ENCODE results near the gene EVC.
A peak's percentile ranks its signal among the peaks of the same experiment; 100 is the strongest.

EVC gene

DNA sequence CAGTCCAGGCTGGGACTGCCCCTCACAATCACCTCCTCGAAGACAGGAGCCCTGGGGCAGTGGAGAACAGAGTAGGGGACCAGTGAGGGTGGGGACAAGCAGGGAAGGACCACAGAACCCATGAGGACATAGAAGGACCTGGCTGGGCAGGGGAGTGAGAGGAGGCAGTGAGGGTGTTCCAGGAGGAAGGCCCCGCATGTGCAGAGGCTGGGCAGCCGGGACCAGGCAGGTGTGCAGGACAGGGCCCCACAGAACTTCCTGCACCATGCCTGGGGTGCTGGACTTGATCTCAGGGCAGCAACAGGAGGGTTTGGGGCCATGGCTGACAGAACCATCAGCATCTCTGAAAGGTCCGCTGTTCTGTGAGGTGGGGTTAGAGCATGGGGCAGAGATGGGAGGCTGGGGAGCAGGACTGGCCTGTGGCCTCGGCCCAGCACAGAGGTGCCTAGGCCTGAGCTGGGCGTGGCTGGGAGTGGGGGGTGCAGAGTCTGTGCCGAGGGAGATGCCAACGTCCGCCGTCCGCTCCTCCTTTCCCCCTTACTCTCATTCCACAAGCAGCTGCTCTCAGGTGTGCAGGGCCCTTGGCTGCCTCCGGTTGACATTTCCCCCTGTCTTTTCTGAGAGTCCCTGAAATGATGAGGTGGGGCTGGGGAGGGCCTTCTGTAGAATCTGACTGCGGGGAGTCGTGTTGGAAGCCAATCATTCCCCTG is 40.8 kb downstream of the EVC start:
- no peak for TF ChIP-seq CTCF (conservative IDR thresholded peaks at IDR 0.05; ENCODE audit: low read depth, low read length)
- DNase-seq (ENCODE audit: low read depth), result no peak
- no peak overlapping the region for H3K4me3 ChIP-seq (ENCODE audit: low read length)

DNA sequence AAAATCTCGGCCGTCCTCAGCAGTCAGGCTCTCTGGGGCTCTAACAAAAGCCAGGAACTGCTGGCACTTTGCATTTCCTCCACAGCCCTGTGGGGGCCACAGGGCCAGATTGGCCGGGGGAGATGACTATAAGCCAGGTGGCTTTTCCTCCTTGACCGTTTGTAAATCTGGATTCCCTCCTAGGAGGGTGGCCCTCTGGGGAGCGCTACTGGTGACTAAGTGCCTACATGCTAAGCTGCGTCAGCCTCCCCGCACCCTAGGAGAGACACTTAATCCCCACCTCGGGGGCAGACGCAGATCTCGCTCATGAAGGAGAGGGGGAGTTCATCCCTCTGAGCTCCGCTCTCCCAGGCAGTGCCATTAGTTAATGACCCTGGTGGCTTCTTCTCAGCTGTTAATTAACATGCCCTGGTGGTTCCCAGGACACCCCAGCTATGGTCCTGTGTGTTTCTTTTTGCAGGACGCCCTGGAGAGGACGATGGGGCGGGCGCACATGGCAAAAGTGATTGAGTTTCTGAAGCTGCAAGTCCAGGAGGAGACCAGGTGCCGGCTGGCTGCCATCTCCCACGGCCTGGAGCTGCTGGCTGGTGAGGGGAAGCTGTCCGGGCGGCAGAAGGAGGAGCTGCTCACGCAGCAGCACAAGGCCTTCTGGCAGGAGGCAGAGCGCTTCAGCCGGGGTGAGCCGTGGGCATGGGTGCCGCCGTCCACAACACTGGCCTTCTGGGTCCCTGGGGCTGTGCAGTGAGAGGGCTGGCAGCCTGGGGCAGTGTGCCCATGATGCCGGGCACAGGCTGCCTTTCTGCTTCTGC is 41.6 kb downstream of the EVC start:
- peak; percentile 97 for DNase-seq (ENCODE audit: low read depth)
- H3K4me3 ChIP-seq (ENCODE audit: low read length), result peak overlapping the region; percentile 9
- peak; percentile 16 for TF ChIP-seq CTCF (conservative IDR thresholded peaks at IDR 0.05; ENCODE audit: low read depth, low read length)

- TF ChIP-seq CTCF (conservative IDR thresholded peaks at IDR 0.05; ENCODE audit: low read depth, low read length), result no peak
- H3K4me3 ChIP-seq (ENCODE audit: low read length), result no peak overlapping the region
- peak; percentile 39 for DNase-seq (ENCODE audit: low read depth)
Measured at GRCh38 chr4:5753366-5753765, 42.4 kb downstream of the EVC start.

DNA sequence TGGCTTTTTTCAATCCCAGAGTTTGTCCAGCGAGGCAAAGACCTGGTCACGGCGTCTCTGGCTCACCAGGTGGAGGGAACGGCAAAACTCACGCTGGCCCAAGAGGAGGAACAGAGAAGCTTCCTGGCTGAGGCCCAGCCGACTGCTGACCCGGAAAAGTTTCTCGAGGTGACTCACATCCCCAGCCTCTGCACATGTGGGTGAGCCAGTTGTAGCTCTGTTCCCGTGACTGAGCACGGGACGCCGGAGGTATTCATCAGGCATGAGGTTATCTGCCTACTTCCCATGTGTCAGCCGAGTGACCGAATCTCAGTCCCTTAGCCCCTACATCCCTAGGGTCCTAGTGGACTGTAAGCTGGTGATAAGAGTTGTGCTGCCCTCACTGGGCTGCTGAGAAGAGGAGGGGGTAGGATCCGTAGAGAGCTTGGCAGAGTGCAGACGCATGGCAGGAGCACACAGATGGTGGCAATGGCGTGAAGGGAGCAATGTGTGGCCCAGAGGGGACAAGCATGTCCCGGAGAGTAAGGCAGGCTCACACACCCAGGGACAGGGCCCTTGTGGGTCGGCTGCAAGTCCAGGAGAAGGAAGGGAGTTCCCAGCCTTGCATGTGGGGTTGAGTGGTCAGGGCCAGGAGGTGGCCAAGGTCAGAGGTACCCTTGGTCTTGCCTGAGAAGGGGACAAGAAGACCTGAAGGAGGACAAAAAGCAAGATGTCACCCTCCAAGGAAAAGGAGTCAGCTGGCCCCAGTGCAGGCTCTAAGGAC is 42.9 kb downstream of the EVC start:
- no peak for TF ChIP-seq CTCF (conservative IDR thresholded peaks at IDR 0.05; ENCODE audit: low read depth, low read length)
- no peak overlapping the region for H3K4me3 ChIP-seq (ENCODE audit: low read length)
- peak; percentile 95 for DNase-seq (ENCODE audit: low read depth)

DNA sequence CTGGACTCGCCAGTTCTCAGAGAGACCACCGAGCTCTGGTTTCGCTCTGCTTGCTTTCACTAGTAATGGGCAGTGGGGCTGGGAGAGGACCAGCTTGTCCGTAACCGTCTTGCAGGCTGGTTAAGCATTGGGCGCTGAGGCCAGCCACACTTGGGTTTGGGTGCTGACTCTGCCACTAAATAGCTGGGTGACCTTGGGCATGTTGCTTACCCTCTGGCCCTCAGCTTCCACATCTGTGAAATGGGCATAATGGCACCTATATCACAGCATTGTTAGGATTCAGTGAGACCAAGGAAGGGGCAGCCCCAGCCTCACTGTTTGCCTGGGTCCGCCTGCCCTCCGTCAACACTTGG is 43.5 kb downstream of the EVC start:
- TF ChIP-seq CTCF (conservative IDR thresholded peaks at IDR 0.05; ENCODE audit: low read depth, low read length), result no peak
- DNase-seq (ENCODE audit: low read depth), result no peak
- no peak overlapping the region for H3K4me3 ChIP-seq (ENCODE audit: low read length)

- no peak for DNase-seq (ENCODE audit: low read depth)
- no peak overlapping the region for H3K4me3 ChIP-seq (ENCODE audit: low read length)
- TF ChIP-seq CTCF (conservative IDR thresholded peaks at IDR 0.05; ENCODE audit: low read depth, low read length), result no peak
Measured at GRCh38 chr4:5755161-5755560, 44.2 kb downstream of the EVC start.

All from retinal pigment epithelial cell (primary cell).